Left lung (tissue), 10 donors: ENCODE data around the gene CAV1. TPM values are rescaled to one million over a fixed set of nuclear protein-coding genes. Genes with fewer than 3 reads are reported as not detected.

Experiments used
- ATAC-seq: fragments of 200-7000 bp; cut with Tn5 transposase; one replicate; pipeline ENCODE4 v1.9.1; 2020; ENCODE audit warnings: moderate library complexity
- DNase-seq, 4 donors: peaks; one replicate each; pipeline ENCODE4 v3.0.0-alpha.2; 2013 to 2020
- H3K27ac ChIP-seq, 2 donors: fragments of 200-600 bp; sonication (generic) in 1 of 2; one replicate each; pipeline versions ENCODE4 v1.5.0 to v1.8.0; 2020 to 2021
- H3K27me3 ChIP-seq, 2 donors: fragments of 200-600 bp; sonication (generic) in 1 of 2; one replicate each; pipeline versions ENCODE4 v1.5.0 to v1.8.0; 2020 to 2021
- H3K36me3 ChIP-seq, 2 donors: fragments of 200-600 bp; sonication (generic) in 1 of 2; one replicate each; pipeline versions ENCODE4 v1.5.0 to v1.8.0; 2020 to 2021
- H3K4me1 ChIP-seq, 2 donors: fragments of 200-600 bp; one replicate each; pipeline ENCODE4 v1.8.0; 2021
- H3K4me3 ChIP-seq, 2 donors: fragments of 200-600 bp; sonication (generic) in 1 of 2; one replicate each; pipeline versions ENCODE4 v1.5.0 to v1.8.0; 2020 to 2021; ENCODE audit warnings: mild to moderate bottlenecking in 1 of 2
- H3K9me3 ChIP-seq, 2 donors: fragments of 200-600 bp; sonication (generic) in 1 of 2; one replicate each; pipeline versions ENCODE4 v1.5.0 to v1.8.0; 2020 to 2021
- intact Hi-C, 2 donors: fragments of 100-400 bp; cut with DNase I; formaldehyde crosslinking; loops; one replicate each; pipeline versions ENCODE4 v1.11.2 to v1.14.2; 2022
- polyA plus RNA-seq, 6 donors: library from polyadenylated mRNA; unstranded; fragments of 120-200 nt; gene quantifications; one replicate each; pipeline ENCODE4 v1.2.1, GENCODE V29; 2013; ENCODE audit not compliant: insufficient read length in 6 of 6
- total RNA-seq, 2 donors: library from RNA; stranded (reverse); fragmentation: NEBNext Ultra II Directional; extraction: Animal tissue kit (Norgen Biotek cat#: 25700); gene quantifications; one replicate each; pipeline ENCODE4 v1.2.1, GENCODE V29; 2021
- TF ChIP-seq, protein P1 (sequence below), 2 donors: fragments of 200-600 bp; sonication (generic) in 1 of 2; IDR thresholded peaks; one replicate each; pipeline versions ENCODE4 v1.5.0 to v1.8.0; 2021; ENCODE audit warnings: antibody characterized with exemption in 2 of 2
- donor health status: DM: no; HTN: yes; CAD: no.
- donor health status: DM: no; HTN: no; CAD: no.

Gene CAV1
- total and polyA plus RNA-seq, 8 donors, result 332 to 520 (median 402) TPM

DNA sequence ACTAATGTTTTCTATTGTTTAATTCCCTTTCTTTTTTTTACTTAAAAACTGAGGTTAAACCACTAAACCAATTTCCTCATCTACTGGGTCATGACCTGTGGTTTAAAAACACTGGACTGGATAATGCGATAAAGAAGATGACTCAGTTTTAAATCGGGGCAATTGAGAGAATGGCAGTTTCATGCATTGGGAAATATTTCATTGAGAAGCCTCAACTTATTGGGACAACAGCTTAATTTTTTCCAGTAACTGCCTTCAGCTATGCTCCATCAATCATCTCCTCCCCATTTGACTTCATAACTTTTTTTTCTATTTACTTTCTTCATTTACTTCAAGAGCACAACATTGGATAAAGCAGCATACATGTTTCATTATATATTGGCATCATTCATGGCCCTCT, 85.4 kb downstream of the CAV1 start:
- Histone ChIP-seq H3K27ac (no peak overlapping the region), H3K27me3 (peaks cover 0 to 35% of the 10 kb centered on the region in 2 donors), H3K4me1 (no peaks in the 10 kb centered on the region), H3K9me3 (no peaks in the 10 kb centered on the region), H3K4me3 (no peak overlapping the region), H3K36me3 (no peaks in the 10 kb centered on the region)
- TF ChIP-seq, protein P1, sequence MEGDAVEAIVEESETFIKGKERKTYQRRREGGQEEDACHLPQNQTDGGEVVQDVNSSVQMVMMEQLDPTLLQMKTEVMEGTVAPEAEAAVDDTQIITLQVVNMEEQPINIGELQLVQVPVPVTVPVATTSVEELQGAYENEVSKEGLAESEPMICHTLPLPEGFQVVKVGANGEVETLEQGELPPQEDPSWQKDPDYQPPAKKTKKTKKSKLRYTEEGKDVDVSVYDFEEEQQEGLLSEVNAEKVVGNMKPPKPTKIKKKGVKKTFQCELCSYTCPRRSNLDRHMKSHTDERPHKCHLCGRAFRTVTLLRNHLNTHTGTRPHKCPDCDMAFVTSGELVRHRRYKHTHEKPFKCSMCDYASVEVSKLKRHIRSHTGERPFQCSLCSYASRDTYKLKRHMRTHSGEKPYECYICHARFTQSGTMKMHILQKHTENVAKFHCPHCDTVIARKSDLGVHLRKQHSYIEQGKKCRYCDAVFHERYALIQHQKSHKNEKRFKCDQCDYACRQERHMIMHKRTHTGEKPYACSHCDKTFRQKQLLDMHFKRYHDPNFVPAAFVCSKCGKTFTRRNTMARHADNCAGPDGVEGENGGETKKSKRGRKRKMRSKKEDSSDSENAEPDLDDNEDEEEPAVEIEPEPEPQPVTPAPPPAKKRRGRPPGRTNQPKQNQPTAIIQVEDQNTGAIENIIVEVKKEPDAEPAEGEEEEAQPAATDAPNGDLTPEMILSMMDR (IDR thresholded peaks at IDR 0.05), result no peak
- no peak for ATAC-seq
- intact Hi-C loops, result no loop called here
- no peak for DNase-seq

DNA sequence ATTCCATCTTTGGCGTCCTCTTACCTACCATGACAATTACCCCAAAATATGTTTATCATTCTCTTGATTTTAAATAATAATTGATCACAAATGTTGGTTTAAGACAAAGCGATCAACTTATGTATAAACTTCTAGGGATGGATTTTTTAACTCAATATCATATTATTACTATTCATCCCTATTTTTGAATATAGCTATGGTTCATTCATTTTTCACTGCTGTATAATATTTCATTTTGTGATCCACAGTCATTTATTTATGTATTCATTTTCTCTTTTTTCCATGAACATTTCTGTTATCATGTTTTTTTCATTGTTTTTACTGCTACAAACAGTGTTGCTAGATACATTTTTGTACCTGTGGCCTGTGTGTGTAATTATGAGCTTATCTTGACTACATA, 85.9 kb downstream of the CAV1 start:
- intact Hi-C loops, result no loop called here

More for the DNA sequence above, 85.9 kb downstream of the CAV1 start:
- no peak for ATAC-seq
- no peak overlapping the region for H3K4me3 ChIP-seq
- no peaks in the 10 kb centered on the region for H3K36me3 ChIP-seq
- no peak overlapping the region for H3K27ac ChIP-seq
- H3K4me1 ChIP-seq, result no peaks in the 10 kb centered on the region
- H3K9me3 ChIP-seq, result no peaks in the 10 kb centered on the region
- DNase-seq, result no peak
- TF ChIP-seq, protein P1 (IDR thresholded peaks at IDR 0.05), result no peak
- peaks cover 0 to 35% of the 10 kb centered on the region in 2 donors for H3K27me3 ChIP-seq

Other genes with a start within 250 kb of the CAV1 start
- gene CAV2, start 25.3 kb upstream of the CAV1 start, total RNA-seq, result 100 to 1,000 TPM; 162 to 210 TPM
- gene CAV2, start 25.3 kb upstream of the CAV1 start, polyA plus RNA-seq, result 10 to 100 TPM; 85.2 to 93.9 (median 89.4) TPM
- gene MET, start 147.2 kb downstream of the CAV1 start, total RNA-seq, result 10 to 100 TPM; 70.0 to 89.3 TPM
- gene MET, start 147.2 kb downstream of the CAV1 start, polyA plus RNA-seq, result 10 to 100 TPM; 24.7 to 35.6 (median 29.0) TPM